Measurements from ENCODE around the gene DSCAM. TPM values are rescaled to one million over a fixed set of nuclear protein-coding genes. Genes with fewer than 3 reads are reported as not detected.

DSCAM gene
- total and polyA plus RNA-seq, 4 experiments from 2014 or later, result not detected

DNA sequence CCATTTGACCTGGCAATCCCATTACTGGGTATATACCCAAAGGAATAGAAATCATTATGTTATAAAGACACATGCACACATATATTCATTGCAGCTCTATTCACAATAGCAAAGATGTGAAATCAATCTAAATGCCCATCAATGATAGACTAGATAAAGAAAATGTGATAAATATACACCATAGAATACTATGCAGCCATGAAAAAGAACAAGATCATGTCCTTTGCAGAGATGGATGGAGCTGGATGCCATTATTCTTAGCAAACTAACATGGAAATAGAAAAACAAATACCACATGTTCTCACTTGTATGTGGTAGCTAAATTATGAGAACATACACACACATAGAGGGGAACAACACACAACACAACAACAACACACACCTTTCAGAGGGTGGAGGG lies 731.2 kb downstream of the DSCAM start:
- no peaks in the 10 kb centered on the region for H3K4me1 Mint-ChIP-seq
- no peaks in the 10 kb centered on the region for H3K36me3 Mint-ChIP-seq
- peaks cover 2 to 22% (median 7%) of the 10 kb centered on the region in 8 donors for H3K9me3 Mint-ChIP-seq
- H3K4me1 ChIP-seq (ENCODE audit: insufficient read depth, low read length), result no peaks in the 10 kb centered on the region
- H3K4me3 Mint-ChIP-seq, result no peak overlapping the region
- ChIA-PET POLR2A (ENCODE audit: partially characterized antibody) (no interaction called here), CTCF (ENCODE audit: partially characterized antibody) (no interaction called here)
- H3K27ac ChIP-seq (ENCODE audit: low read depth, low read length), result no peak overlapping the region
- H3K9me3 ChIP-seq (ENCODE audit: control insufficient read depth in 1 of 2, low read length in 2 of 2), result no peaks in the 10 kb centered on the region
- DNase-seq, result no peak
- H3K4me3 ChIP-seq (ENCODE audit: low read length in 2 of 2), result no peak overlapping the region
- no peak overlapping the region for H3K27ac Mint-ChIP-seq
- H3K27me3 Mint-ChIP-seq, result no peaks in the 10 kb centered on the region
- no peaks in the 10 kb centered on the region for H3K36me3 ChIP-seq (ENCODE audit: insufficient read depth, low read length)
- intact Hi-C loops (cut with micrococcal nuclease), result no loop called here
- H3K27me3 ChIP-seq (ENCODE audit: insufficient read depth, low read length), result no peaks in the 10 kb centered on the region

- Histone ChIP-seq H3K4me1 (ENCODE audit: insufficient read depth, low read length) (no peaks in the 10 kb centered on the region), H3K4me3 (ENCODE audit: low read length in 2 of 2) (no peak overlapping the region), H3K36me3 (ENCODE audit: insufficient read depth, low read length) (no peaks in the 10 kb centered on the region), H3K9me3 (ENCODE audit: control insufficient read depth in 1 of 2, low read length in 2 of 2) (no peaks in the 10 kb centered on the region), H3K27ac (ENCODE audit: low read depth, low read length) (no peak overlapping the region), H3K27me3 (ENCODE audit: insufficient read depth, low read length) (no peaks in the 10 kb centered on the region)
- no peak overlapping the region for H3K27ac Mint-ChIP-seq
- DNase-seq, result no peak
- ChIA-PET POLR2A (ENCODE audit: partially characterized antibody) (no interaction called here), CTCF (ENCODE audit: partially characterized antibody) (no interaction called here)
- no peak overlapping the region for H3K4me3 Mint-ChIP-seq
- no peaks in the 10 kb centered on the region for H3K4me1 Mint-ChIP-seq
- H3K27me3 Mint-ChIP-seq, result peaks cover 0 to 2% of the 10 kb centered on the region in 2 donors
- intact Hi-C loops (cut with micrococcal nuclease), result no loop called here
- peaks cover 0 to 22% (median 12%) of the 10 kb centered on the region in 8 donors for H3K9me3 Mint-ChIP-seq
- no peaks in the 10 kb centered on the region for H3K36me3 Mint-ChIP-seq
Measured at GRCh38 chr21:40102682-40103081, 744.3 kb downstream of the DSCAM start.

DNA sequence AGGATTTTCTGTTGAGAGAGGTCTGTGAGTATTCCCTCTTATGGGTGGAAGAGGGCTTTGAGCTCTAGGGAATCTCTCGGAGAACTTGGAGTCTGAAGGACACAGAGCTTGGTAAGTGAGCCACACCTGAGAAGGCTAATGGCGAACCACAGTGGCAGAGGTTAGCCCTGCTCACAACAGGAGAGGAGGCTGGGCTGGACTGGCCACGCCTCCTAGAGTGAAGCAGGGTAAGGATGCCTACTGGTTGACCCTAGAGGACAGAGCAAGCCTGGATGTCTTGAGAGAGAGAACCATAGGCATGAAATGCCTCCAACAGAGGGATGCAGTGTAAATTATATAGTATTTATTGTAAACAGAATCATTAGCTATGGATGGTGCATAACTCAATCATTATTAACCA lies 747.1 kb downstream of the DSCAM start:
- Mint-ChIP-seq H3K4me3 (no peak overlapping the region), H3K27me3 (no peaks in the 10 kb centered on the region), H3K36me3 (no peaks in the 10 kb centered on the region), H3K9me3 (peaks cover 0 to 15% (median 5%) of the 10 kb centered on the region in 8 donors), H3K27ac (no peak overlapping the region), H3K4me1 (no peaks in the 10 kb centered on the region)
- Histone ChIP-seq H3K27me3 (ENCODE audit: insufficient read depth, low read length) (no peaks in the 10 kb centered on the region), H3K36me3 (ENCODE audit: insufficient read depth, low read length) (no peaks in the 10 kb centered on the region), H3K4me3 (ENCODE audit: low read length in 2 of 2) (no peak overlapping the region), H3K9me3 (ENCODE audit: control insufficient read depth in 1 of 2, low read length in 2 of 2) (no peaks in the 10 kb centered on the region), H3K27ac (ENCODE audit: low read depth, low read length) (no peak overlapping the region), H3K4me1 (ENCODE audit: insufficient read depth, low read length) (no peaks in the 10 kb centered on the region)
- ChIA-PET CTCF (ENCODE audit: partially characterized antibody) (no interaction called here), POLR2A (ENCODE audit: partially characterized antibody) (no interaction called here)
- no peak for DNase-seq
- intact Hi-C loops (cut with micrococcal nuclease), result no loop called here

DNA sequence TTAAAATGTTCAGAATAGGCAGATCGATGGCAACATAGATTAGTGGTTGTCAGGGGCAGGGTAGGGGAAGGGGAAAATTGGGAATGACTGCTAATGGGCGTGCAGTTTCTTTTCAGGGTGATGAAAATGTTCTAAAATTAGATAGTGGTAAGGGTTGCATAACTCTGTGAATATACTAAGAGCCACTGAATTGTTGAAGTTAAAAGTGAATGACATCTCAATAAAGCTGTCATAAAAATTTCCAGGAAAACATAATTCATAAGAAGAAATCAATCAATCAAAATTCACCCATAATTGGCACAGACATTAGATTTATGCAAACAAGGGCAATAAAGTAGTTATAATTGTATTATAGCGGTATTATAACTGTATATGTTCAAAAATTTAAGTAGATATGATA lies 751.5 kb downstream of the DSCAM start:
- H3K36me3 Mint-ChIP-seq, result no peaks in the 10 kb centered on the region
- peaks cover 2 to 16% (median 9%) of the 10 kb centered on the region in 8 donors for H3K9me3 Mint-ChIP-seq
- no peak overlapping the region for H3K27ac Mint-ChIP-seq
- H3K27me3 ChIP-seq (ENCODE audit: insufficient read depth, low read length), result no peaks in the 10 kb centered on the region
- no peaks in the 10 kb centered on the region for H3K36me3 ChIP-seq (ENCODE audit: insufficient read depth, low read length)
- no peak overlapping the region for H3K4me3 Mint-ChIP-seq
- no peak overlapping the region for H3K27ac ChIP-seq (ENCODE audit: low read depth, low read length)
- DNase-seq, result no peak
- POLR2A ChIA-PET (ENCODE audit: partially characterized antibody), result no interaction called here
- H3K4me1 Mint-ChIP-seq, result no peaks in the 10 kb centered on the region
- no peaks in the 10 kb centered on the region for H3K27me3 Mint-ChIP-seq
- H3K9me3 ChIP-seq (ENCODE audit: control insufficient read depth in 1 of 2, low read length in 2 of 2), result no peaks in the 10 kb centered on the region
- CTCF ChIA-PET (ENCODE audit: partially characterized antibody), result no interaction called here
- H3K4me1 ChIP-seq (ENCODE audit: insufficient read depth, low read length), result no peaks in the 10 kb centered on the region
- H3K4me3 ChIP-seq (ENCODE audit: low read length in 2 of 2), result no peak overlapping the region
- intact Hi-C loops (cut with micrococcal nuclease), result no loop called here

- Mint-ChIP-seq H3K36me3 (no peaks in the 10 kb centered on the region), H3K27ac (no peak overlapping the region), H3K9me3 (peaks cover 0 to 6% (median 3%) of the 10 kb centered on the region in 8 donors), H3K27me3 (no peaks in the 10 kb centered on the region), H3K4me1 (no peaks in the 10 kb centered on the region), H3K4me3 (no peak overlapping the region)
- Histone ChIP-seq H3K4me1 (ENCODE audit: insufficient read depth, low read length) (no peaks in the 10 kb centered on the region), H3K9me3 (ENCODE audit: control insufficient read depth in 1 of 2, low read length in 2 of 2) (no peaks in the 10 kb centered on the region), H3K4me3 (ENCODE audit: low read length in 2 of 2) (no peak overlapping the region), H3K36me3 (ENCODE audit: insufficient read depth, low read length) (no peaks in the 10 kb centered on the region), H3K27me3 (ENCODE audit: insufficient read depth, low read length) (no peaks in the 10 kb centered on the region), H3K27ac (ENCODE audit: low read depth, low read length) (no peak overlapping the region)
- DNase-seq, result no peak
- intact Hi-C loops (cut with micrococcal nuclease), result no loop called here
- ChIA-PET CTCF (ENCODE audit: partially characterized antibody) (no interaction called here), POLR2A (ENCODE audit: partially characterized antibody) (no interaction called here)
Measured at GRCh38 chr21:40080385-40080784, 766.6 kb downstream of the DSCAM start.

GRCh38 chr21:40074710-40075109 lies 772.2 kb downstream of the DSCAM start:
- peaks cover 0 to 4% (median 0%) of the 10 kb centered on the region in 8 donors for H3K9me3 Mint-ChIP-seq
- no peak overlapping the region for H3K4me3 ChIP-seq (ENCODE audit: low read length in 2 of 2)
- no peaks in the 10 kb centered on the region for H3K27me3 Mint-ChIP-seq
- no peaks in the 10 kb centered on the region for H3K4me1 Mint-ChIP-seq
- no peaks in the 10 kb centered on the region for H3K4me1 ChIP-seq (ENCODE audit: insufficient read depth, low read length)
- intact Hi-C loops (cut with micrococcal nuclease), result no loop called here
- H3K36me3 Mint-ChIP-seq, result no peaks in the 10 kb centered on the region
- no peak overlapping the region for H3K27ac ChIP-seq (ENCODE audit: low read depth, low read length)
- H3K27me3 ChIP-seq (ENCODE audit: insufficient read depth, low read length), result no peaks in the 10 kb centered on the region
- H3K36me3 ChIP-seq (ENCODE audit: insufficient read depth, low read length), result no peaks in the 10 kb centered on the region
- H3K9me3 ChIP-seq (ENCODE audit: control insufficient read depth in 1 of 2, low read length in 2 of 2), result no peaks in the 10 kb centered on the region
- ChIA-PET CTCF (ENCODE audit: partially characterized antibody) (no interaction called here), POLR2A (ENCODE audit: partially characterized antibody) (no interaction called here)
- no peak for DNase-seq
- no peak overlapping the region for H3K4me3 Mint-ChIP-seq
- no peak overlapping the region for H3K27ac Mint-ChIP-seq

- Mint-ChIP-seq H3K36me3 (no peaks in the 10 kb centered on the region), H3K9me3 (peaks cover 0 to 4% (median 0%) of the 10 kb centered on the region in 8 donors), H3K27ac (no peak overlapping the region), H3K4me3 (no peak overlapping the region), H3K27me3 (no peaks in the 10 kb centered on the region), H3K4me1 (no peaks in the 10 kb centered on the region)
- Histone ChIP-seq H3K4me1 (ENCODE audit: insufficient read depth, low read length) (no peaks in the 10 kb centered on the region), H3K36me3 (ENCODE audit: insufficient read depth, low read length) (no peaks in the 10 kb centered on the region), H3K27me3 (ENCODE audit: insufficient read depth, low read length) (no peaks in the 10 kb centered on the region), H3K4me3 (ENCODE audit: low read length in 2 of 2) (no peak overlapping the region), H3K9me3 (ENCODE audit: control insufficient read depth in 1 of 2, low read length in 2 of 2) (no peaks in the 10 kb centered on the region), H3K27ac (ENCODE audit: low read depth, low read length) (no peak overlapping the region)
- intact Hi-C loops (cut with micrococcal nuclease), result no loop called here
- ChIA-PET POLR2A (ENCODE audit: partially characterized antibody) (no interaction called here), CTCF (ENCODE audit: partially characterized antibody) (no interaction called here)
- DNase-seq, result no peak
Measured at GRCh38 chr21:40074198-40074597, 772.8 kb downstream of the DSCAM start.

GRCh38 chr21:40073642-40074041 lies 773.3 kb downstream of the DSCAM start:
- POLR2A ChIA-PET (ENCODE audit: partially characterized antibody), result no interaction called here
- peaks cover 0 to 4% (median 0%) of the 10 kb centered on the region in 8 donors for H3K9me3 Mint-ChIP-seq

More at GRCh38 chr21:40073642-40074041, 773.3 kb downstream of the DSCAM start:
- CTCF ChIA-PET (ENCODE audit: partially characterized antibody), result no interaction called here
- Histone ChIP-seq H3K9me3 (ENCODE audit: control insufficient read depth in 1 of 2, low read length in 2 of 2) (no peaks in the 10 kb centered on the region), H3K4me3 (ENCODE audit: low read length in 2 of 2) (no peak overlapping the region), H3K27me3 (ENCODE audit: insufficient read depth, low read length) (no peaks in the 10 kb centered on the region), H3K4me1 (ENCODE audit: insufficient read depth, low read length) (no peaks in the 10 kb centered on the region), H3K36me3 (ENCODE audit: insufficient read depth, low read length) (no peaks in the 10 kb centered on the region), H3K27ac (ENCODE audit: low read depth, low read length) (no peak overlapping the region)
- H3K4me1 Mint-ChIP-seq, result no peaks in the 10 kb centered on the region
- H3K4me3 Mint-ChIP-seq, result no peak overlapping the region
- intact Hi-C loops (cut with micrococcal nuclease), result no loop called here
- no peak overlapping the region for H3K27ac Mint-ChIP-seq
- no peaks in the 10 kb centered on the region for H3K36me3 Mint-ChIP-seq
- H3K27me3 Mint-ChIP-seq, result no peaks in the 10 kb centered on the region
- DNase-seq, result no peak
